Mesodermal cell (in vitro differentiated cells): ENCODE measurements around the gene TSPAN1.

Experiments
- H3K27ac ChIP-seq: 2 replicates; pipeline ENCODE4 v1.7.0; 2013; ENCODE audit warnings: mild to moderate bottlenecking, low read depth, low read length, moderate library complexity; ENCODE audit not compliant: severe bottlenecking
- H3K36me3 ChIP-seq: 2 replicates; pipeline ENCODE4 v1.7.1; 2013; ENCODE audit warnings: mild to moderate bottlenecking, low read length, moderate library complexity; ENCODE audit not compliant: control insufficient read depth, insufficient read depth
- H3K4me1 ChIP-seq: one replicate; pipeline ENCODE4 v1.7.1; 2013; ENCODE audit warnings: mild to moderate bottlenecking, low read length; ENCODE audit not compliant: insufficient read depth, control insufficient read depth, poor library complexity, severe bottlenecking
- H3K4me3 ChIP-seq: 2 replicates; pipeline ENCODE4 v1.7.0; 2013; ENCODE audit warnings: low read length, control low read depth, mild to moderate bottlenecking; ENCODE audit not compliant: insufficient read depth, poor library complexity, severe bottlenecking; ENCODE audit errors: extremely low read depth
- H3K9me3 ChIP-seq: 2 replicates; pipeline ENCODE4 v1.7.1; 2013; ENCODE audit warnings: mild to moderate bottlenecking, low read length, moderate library complexity; ENCODE audit not compliant: control insufficient read depth
- WGBS, 2 experiments: methylation state at CpG; one replicate each; pipeline ENCODE4 v1.1.5; 2013; ENCODE audit warnings: missing lambda C conversion rate in 2 of 2; ENCODE audit not compliant: insufficient coverage in 2 of 2; 5-methylcytosine and 5-hydroxymethylcytosine counted together

TSPAN1 gene

GRCh38 chr1:46179138-46180081, 4.5 kb downstream of the TSPAN1 start:
- WGBS, 2 experiments: 15 to 28% methylated on average over 6 to 8 of the region's 10 CpGs
- H3K27ac ChIP-seq: no peak overlapping the region
- no peaks in the 10 kb centered on the region for H3K9me3 ChIP-seq
- peaks cover 26% of the 10 kb centered on the region for H3K4me1 ChIP-seq
- H3K36me3 ChIP-seq: no peaks in the 10 kb centered on the region
- no peak overlapping the region for H3K4me3 ChIP-seq

GRCh38 chr1:46180082-46180616, 5.3 kb downstream of the TSPAN1 start:
- Histone ChIP-seq H3K36me3 (no peaks in the 10 kb centered on the region), H3K27ac (no peak overlapping the region), H3K4me3 (no peak overlapping the region), H3K4me1 (peaks cover 22% of the 10 kb centered on the region), H3K9me3 (no peaks in the 10 kb centered on the region)
- WGBS, 2 experiments: 46 to 56% methylated on average over 7 to 8 of the region's 12 CpGs

DNA sequence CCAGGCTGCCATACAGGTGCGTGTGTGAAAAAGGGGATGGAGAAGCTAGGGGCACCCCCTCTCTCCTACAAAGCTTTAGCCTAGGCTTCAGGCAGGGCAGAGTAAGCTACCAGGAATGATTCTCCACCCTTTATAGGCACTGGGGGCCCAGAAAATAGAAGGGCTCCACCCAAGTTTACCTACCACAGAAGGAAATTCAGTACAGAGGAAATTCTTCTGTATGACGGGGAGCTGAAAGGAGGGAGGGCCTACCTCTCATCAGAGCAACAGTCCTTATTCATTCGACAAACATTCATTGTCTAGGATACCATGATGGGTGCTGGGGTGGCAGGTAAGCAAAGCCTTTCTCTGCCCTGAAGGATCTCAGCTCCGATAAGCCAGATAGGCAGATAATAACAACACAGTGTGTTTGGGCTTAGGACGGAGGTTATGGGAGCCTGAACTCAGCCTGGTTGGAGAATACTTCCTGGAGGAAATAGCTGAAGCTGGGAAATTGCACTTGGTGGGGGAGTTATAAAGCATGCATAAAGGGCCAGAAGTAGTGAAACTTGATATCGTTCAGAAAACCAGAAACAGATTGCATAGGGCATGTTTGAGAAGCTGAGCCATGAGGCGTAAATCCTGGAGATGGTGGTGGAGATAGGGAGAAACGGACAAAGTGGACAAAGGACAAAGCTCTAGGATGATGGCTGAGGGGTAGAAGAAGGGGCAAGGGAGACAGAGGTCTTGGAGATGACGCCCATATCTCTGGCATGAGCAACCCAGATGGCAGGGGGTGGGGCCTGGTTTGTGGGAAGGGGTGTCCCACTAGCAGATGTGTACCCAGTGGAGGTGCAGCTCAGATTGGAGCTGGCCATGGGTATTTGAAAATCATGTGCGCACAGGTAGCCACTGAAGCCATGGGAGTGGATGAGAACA, 6.7 kb downstream of the TSPAN1 start:
- no peak overlapping the region for H3K4me3 ChIP-seq
- H3K27ac ChIP-seq: no peak overlapping the region
- 92% methylated on average over 6 to 7 of the region's 10 CpGs for WGBS, 2 experiments
- H3K9me3 ChIP-seq: no peaks in the 10 kb centered on the region
- H3K4me1 ChIP-seq: peaks cover 22% of the 10 kb centered on the region
- no peaks in the 10 kb centered on the region for H3K36me3 ChIP-seq

DNA sequence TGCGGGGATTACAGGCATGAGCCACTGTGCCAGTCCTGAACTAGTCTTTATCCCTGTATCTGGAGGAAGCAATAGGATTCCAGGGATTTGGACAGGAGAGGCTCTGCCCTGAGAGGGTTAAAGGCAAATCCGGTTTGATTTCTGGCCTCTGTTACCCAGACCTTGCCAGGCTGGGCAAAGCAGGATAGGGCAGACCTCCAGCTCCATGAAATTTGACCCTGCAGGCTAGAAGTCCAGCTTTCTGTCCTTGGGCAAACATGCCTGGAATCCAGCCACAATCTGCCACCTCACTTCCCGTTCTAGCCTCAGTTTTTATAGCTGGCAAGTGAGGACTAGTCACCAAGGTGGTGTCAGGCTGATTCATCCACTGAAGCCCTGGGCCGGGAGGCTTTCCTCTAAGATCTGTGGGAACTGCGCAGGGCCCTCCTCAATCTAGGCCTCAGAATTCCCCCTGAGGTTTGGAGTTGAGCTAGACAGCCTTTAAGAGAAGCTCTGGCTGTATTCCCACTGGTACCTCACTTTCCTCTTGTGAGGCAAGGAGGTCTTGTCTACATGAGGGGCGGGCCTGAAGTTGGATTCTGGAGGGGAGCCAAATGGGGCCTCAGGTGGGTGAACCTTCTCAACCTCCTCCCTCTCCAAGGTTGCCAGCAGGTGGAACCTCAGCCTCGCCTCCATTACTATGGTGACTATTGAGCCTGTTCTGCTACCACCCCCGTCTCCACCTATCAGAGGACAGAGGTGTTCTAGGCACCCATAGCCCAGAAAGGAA, 8.4 kb downstream of the TSPAN1 start:
- no peaks in the 10 kb centered on the region for H3K9me3 ChIP-seq
- H3K4me3 ChIP-seq: no peak overlapping the region
- H3K36me3 ChIP-seq: peaks cover 11% of the 10 kb centered on the region
- peak overlapping the region; percentile 89 for H3K27ac ChIP-seq
- WGBS, 2 experiments: 79 to 84% methylated on average over 5 to 7 of the region's 8 CpGs
- peaks cover 22% of the 10 kb centered on the region for H3K4me1 ChIP-seq

GRCh38 chr1:46183926-46184557, 9.2 kb downstream of the TSPAN1 start:
- 94 to 98% methylated on average over 9 to 10 of the region's 12 CpGs for WGBS, 2 experiments
- Histone ChIP-seq H3K27ac (peak overlapping the region; percentile 89), H3K9me3 (no peaks in the 10 kb centered on the region), H3K36me3 (peaks cover 17% of the 10 kb centered on the region), H3K4me3 (no peak overlapping the region), H3K4me1 (peaks cover 22% of the 10 kb centered on the region)

DNA sequence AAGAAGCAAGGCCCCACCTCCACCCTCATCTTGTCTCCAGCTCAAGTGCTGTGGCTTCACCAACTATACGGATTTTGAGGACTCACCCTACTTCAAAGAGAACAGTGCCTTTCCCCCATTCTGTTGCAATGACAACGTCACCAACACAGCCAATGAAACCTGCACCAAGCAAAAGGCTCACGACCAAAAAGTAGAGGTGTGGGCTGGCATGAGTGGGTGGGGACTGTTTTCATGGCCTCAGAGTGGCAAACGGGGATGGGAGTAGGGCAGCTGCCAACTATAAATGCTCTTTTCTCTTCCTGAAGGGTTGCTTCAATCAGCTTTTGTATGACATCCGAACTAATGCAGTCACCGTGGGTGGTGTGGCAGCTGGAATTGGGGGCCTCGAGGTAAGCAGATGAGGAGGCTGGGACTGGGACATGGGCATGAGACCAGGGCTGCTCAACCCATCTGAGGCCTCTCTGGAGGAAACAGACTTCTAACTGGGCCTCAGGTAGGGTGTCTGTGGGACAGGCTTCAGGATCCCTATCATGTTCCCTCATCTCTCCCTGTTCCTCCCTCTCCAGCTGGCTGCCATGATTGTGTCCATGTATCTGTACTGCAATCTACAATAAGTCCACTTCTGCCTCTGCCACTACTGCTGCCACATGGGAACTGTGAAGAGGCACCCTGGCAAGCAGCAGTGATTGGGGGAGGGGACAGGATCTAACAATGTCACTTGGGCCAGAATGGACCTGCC, 10.2 kb downstream of the TSPAN1 start:
- H3K27ac ChIP-seq: no peak overlapping the region
- H3K4me3 ChIP-seq: no peak overlapping the region
- no peaks in the 10 kb centered on the region for H3K9me3 ChIP-seq
- peaks cover 27% of the 10 kb centered on the region for H3K36me3 ChIP-seq
- 85 to 97% methylated on average over 4 to 5 of the region's 7 CpGs for WGBS, 2 experiments
- H3K4me1 ChIP-seq: peaks cover 22% of the 10 kb centered on the region

- Histone ChIP-seq H3K27ac (no peak overlapping the region), H3K9me3 (no peaks in the 10 kb centered on the region), H3K4me3 (no peak overlapping the region), H3K4me1 (peaks cover 22% of the 10 kb centered on the region), H3K36me3 (peaks cover 36% of the 10 kb centered on the region)
- 100% methylated on average over 1 of the region's 2 CpGs; no CpG with 5 or more reads in 1 of the 2 experiments for WGBS, 2 experiments
Measured at GRCh38 chr1:46186076-46186475, 11.2 kb downstream of the TSPAN1 start.

GRCh38 chr1:46187106-46187869, 12.4 kb downstream of the TSPAN1 start:
- H3K4me1 ChIP-seq: peaks cover 13% of the 10 kb centered on the region
- no peak overlapping the region for H3K4me3 ChIP-seq
- no peak overlapping the region for H3K27ac ChIP-seq
- H3K36me3 ChIP-seq: peaks cover 42% of the 10 kb centered on the region
- no peaks in the 10 kb centered on the region for H3K9me3 ChIP-seq
- WGBS, 2 experiments: 93 to 94% methylated on average over 7 to 8 of the region's 8 CpGs
